Measurements from ENCODE around the gene SLC38A4. TPM values are rescaled to one million over a fixed set of nuclear protein-coding genes. Genes with fewer than 3 reads are reported as not detected.

SLC38A4 gene
- total and polyA plus RNA-seq, 2 of the 8 experiments (the other 6 are each of a cell fraction or from before 2014, with no cell fraction given) = 6.7 to 15.4 TPM

DNA sequence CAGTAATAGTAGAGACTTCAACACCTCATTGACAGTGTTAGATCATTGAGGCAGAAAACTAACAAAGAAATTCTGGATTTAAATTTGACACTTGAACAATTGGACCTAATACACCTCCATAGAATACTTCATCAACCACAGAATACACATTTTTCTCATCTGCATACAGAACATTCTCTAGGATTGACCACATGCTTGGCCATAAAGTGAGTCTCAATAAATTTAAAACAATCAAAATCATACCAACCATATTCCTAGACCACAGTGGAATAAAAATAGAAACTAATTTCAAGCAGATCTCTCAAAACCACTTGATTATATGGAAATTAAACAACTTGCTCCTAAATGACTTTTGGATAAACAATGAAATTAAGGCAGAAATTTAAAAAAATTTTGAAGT is 82.3 kb downstream of the SLC38A4 start:
- FAIRE-seq (no peak), DNase-seq (ENCODE audit: low read depth in 1 of 2, low spot score in 2 of 2) (no peak)
- POLR2A ChIA-PET (ENCODE audit: partially characterized antibody) = no interaction called here

More for the DNA sequence above, 82.3 kb downstream of the SLC38A4 start:
- no peak overlapping the region for H3K27ac ChIP-seq (ENCODE audit: low read depth, low read length)
- CTCF ChIA-PET (ENCODE audit: partially characterized antibody) = no interaction called here
- no peaks in the 10 kb centered on the region for H4K20me1 ChIP-seq (replicated peaks in 1 of 2; ENCODE audit: control insufficient read depth in 1 of 2, insufficient read depth in 2 of 2, low read length in 2 of 2)
- no peak overlapping the region for H3K9ac ChIP-seq (replicated peaks in 1 of 4; ENCODE audit: extremely low read depth in 1 of 4, low read depth in 3 of 4, low read length in 3 of 4)
- H3K23ac ChIP-seq (ENCODE audit: insufficient read length) = no peak overlapping the region
- no peak overlapping the region for H2AK5ac ChIP-seq (ENCODE audit: low read depth, low read length)
- no peak overlapping the region for H4K91ac ChIP-seq (replicated peaks; ENCODE audit: insufficient read length, low read length)
- no peaks in the 10 kb centered on the region for H3K36me3 ChIP-seq (ENCODE audit: control insufficient read depth in 2 of 4, insufficient read depth in 4 of 4, low read length in 3 of 4)
- no peaks in the 10 kb centered on the region for H3K79me1 ChIP-seq (ENCODE audit: low read depth, low read length)
- H2AFZ ChIP-seq (ENCODE audit: low read length) = no peak overlapping the region
- no peaks in the 10 kb centered on the region for H3K23me2 ChIP-seq (ENCODE audit: low read depth, low read length)
- H3K18ac ChIP-seq (ENCODE audit: extremely low read depth, low read length) = no peak overlapping the region
- H3K79me2 ChIP-seq (ENCODE audit: control insufficient read depth in 1 of 2, insufficient read depth in 2 of 2, low read length in 2 of 2) = no peaks in the 10 kb centered on the region
- H3K4me2 ChIP-seq (ENCODE audit: insufficient read depth in 1 of 2, low read depth in 2 of 2, low read length in 2 of 2) = no peak overlapping the region
- no peak overlapping the region for H4K5ac ChIP-seq (ENCODE audit: insufficient read length, low read depth, low read length)
- no peak overlapping the region for H2BK5ac ChIP-seq (ENCODE audit: low read depth, low read length)
- TF ChIP-seq SP4 (IDR thresholded peaks at IDR 0.05; ENCODE audit: low read length) (no peak), ZNF274 (IDR thresholded peaks at IDR 0.05; ENCODE audit: borderline replicate concordance, extremely low read depth, low read length) (no peak), BRCA1 (IDR thresholded peaks at IDR 0.05; ENCODE audit: low read depth, low read length) (no peak)
- TF ChIP-seq, protein P1, sequence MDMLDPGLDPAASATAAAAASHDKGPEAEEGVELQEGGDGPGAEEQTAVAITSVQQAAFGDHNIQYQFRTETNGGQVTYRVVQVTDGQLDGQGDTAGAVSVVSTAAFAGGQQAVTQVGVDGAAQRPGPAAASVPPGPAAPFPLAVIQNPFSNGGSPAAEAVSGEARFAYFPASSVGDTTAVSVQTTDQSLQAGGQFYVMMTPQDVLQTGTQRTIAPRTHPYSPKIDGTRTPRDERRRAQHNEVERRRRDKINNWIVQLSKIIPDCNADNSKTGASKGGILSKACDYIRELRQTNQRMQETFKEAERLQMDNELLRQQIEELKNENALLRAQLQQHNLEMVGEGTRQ (IDR thresholded peaks at IDR 0.05; ENCODE audit: low read length) = no peak
- TF ChIP-seq, protein P2, sequence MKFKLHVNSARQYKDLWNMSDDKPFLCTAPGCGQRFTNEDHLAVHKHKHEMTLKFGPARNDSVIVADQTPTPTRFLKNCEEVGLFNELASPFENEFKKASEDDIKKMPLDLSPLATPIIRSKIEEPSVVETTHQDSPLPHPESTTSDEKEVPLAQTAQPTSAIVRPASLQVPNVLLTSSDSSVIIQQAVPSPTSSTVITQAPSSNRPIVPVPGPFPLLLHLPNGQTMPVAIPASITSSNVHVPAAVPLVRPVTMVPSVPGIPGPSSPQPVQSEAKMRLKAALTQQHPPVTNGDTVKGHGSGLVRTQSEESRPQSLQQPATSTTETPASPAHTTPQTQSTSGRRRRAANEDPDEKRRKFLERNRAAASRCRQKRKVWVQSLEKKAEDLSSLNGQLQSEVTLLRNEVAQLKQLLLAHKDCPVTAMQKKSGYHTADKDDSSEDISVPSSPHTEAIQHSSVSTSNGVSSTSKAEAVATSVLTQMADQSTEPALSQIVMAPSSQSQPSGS (IDR thresholded peaks at IDR 0.05; ENCODE audit: low read length) = no peak
- no peak overlapping the region for H2BK12ac ChIP-seq (ENCODE audit: low read depth, low read length)
- H2BK120ac ChIP-seq (replicated peaks; ENCODE audit: low read depth, low read length) = no peak overlapping the region
- no peak overlapping the region for H3K14ac ChIP-seq (ENCODE audit: insufficient read length)
- no peak overlapping the region for H2BK15ac ChIP-seq (ENCODE audit: low read length)
- H3K56ac ChIP-seq (replicated peaks; ENCODE audit: insufficient read length, low read depth, low read length) = no peak overlapping the region
- no peaks in the 10 kb centered on the region for H3K27me3 ChIP-seq (replicated peaks in 1 of 4; ENCODE audit: control insufficient read depth in 3 of 4, extremely low read depth in 1 of 4, insufficient read depth in 3 of 4, low read length in 3 of 4)
- no peak overlapping the region for H3K4me3 ChIP-seq (ENCODE audit: extremely low read depth in 1 of 4, insufficient read depth in 2 of 4, low read depth in 3 of 4, low read length in 4 of 4)
- no peak overlapping the region for H2BK20ac ChIP-seq (ENCODE audit: low read length)
- no peak overlapping the region for H3K4ac ChIP-seq (replicated peaks; ENCODE audit: insufficient read length, low read depth, low read length)
- no peaks in the 10 kb centered on the region for H3K4me1 ChIP-seq (replicated peaks in 1 of 4; ENCODE audit: control insufficient read depth in 3 of 4, insufficient read depth in 4 of 4, low read length in 3 of 4)
- H4K8ac ChIP-seq (ENCODE audit: extremely low read depth, insufficient read depth, low read length) = no peak overlapping the region
- no peaks in the 10 kb centered on the region for H3K9me3 ChIP-seq (ENCODE audit: insufficient read depth in 2 of 2, low read depth in 1 of 2, low read length in 1 of 2)
